Osteoblast (primary cell): ENCODE measurements around the gene DLGAP1. TPM values are rescaled to one million over a fixed set of nuclear protein-coding genes. Genes with fewer than 3 reads are reported as not detected.

Experiments
- DNase-seq: peaks from one replicate; pipeline ENCODE4 v3.0.0; 2011; ENCODE audit warnings: low spot score, mixed read lengths; ENCODE audit not compliant: insufficient read length; ENCODE audit errors: missing footprints
- H2AFZ ChIP-seq: 2 replicates; pipeline ENCODE4 v1.6.0; 2011; ENCODE audit warnings: mild to moderate bottlenecking, low read length
- H3K27ac ChIP-seq: 2 replicates; pipeline ENCODE4 v1.5.1; 2011; ENCODE audit warnings: mild to moderate bottlenecking, low read depth, low read length, moderate library complexity
- H3K27me3 ChIP-seq: 2 replicates; pipeline ENCODE4 v1.6.0; 2012; ENCODE audit warnings: mild to moderate bottlenecking, control low read depth, inconsistent platforms, low read length, moderate library complexity; ENCODE audit not compliant: insufficient read depth
- H3K36me3 ChIP-seq: 2 replicates; pipeline ENCODE4 v1.5.1; 2011; ENCODE audit warnings: mild to moderate bottlenecking, low read length, control low read depth, moderate library complexity; ENCODE audit not compliant: insufficient read depth
- H3K4me1 ChIP-seq: 2 replicates; pipeline ENCODE4 v1.5.1; 2011; ENCODE audit warnings: mild to moderate bottlenecking, low read length, control low read depth, moderate library complexity; ENCODE audit not compliant: insufficient read depth
- H3K4me2 ChIP-seq: 2 replicates; pipeline ENCODE4 v1.6.0; 2011; ENCODE audit warnings: mild to moderate bottlenecking, low read length; ENCODE audit not compliant: insufficient read depth
- H3K4me3 ChIP-seq: fragments of 200-600 bp; sonication (generic); 3 replicates; pipeline ENCODE4 v1.5.1; 2012; ENCODE audit warnings: mild to moderate bottlenecking, low read length, inconsistent platforms; ENCODE audit not compliant: insufficient read depth
- H3K79me2 ChIP-seq: 2 replicates; pipeline ENCODE4 v1.6.0; 2012; ENCODE audit warnings: mild to moderate bottlenecking, low read length, control low read depth, inconsistent platforms; ENCODE audit not compliant: insufficient read depth
- H3K9me3 ChIP-seq: 2 replicates; pipeline ENCODE4 v1.5.1; 2011; ENCODE audit warnings: low read depth, low read length, control low read depth
- H4K20me1 ChIP-seq: 2 replicates; pipeline ENCODE4 v1.6.0; 2012; ENCODE audit warnings: mild to moderate bottlenecking, low read length, control low read depth; ENCODE audit not compliant: insufficient read depth
- CTCF ChIP-seq: IDR thresholded peaks from 2 replicates; pipeline ENCODE4 v1.5.1; 2011; ENCODE audit warnings: mild to moderate bottlenecking, low read depth, low read length, moderate library complexity; ENCODE audit errors: extremely low read depth
- total RNA-seq: library from RNA; depleted of rRNA; stranded (reverse); fragments of >200 nt; gene quantifications from 2 replicates; pipeline ENCODE4 v1.2.3, GENCODE V29; 2012

The DLGAP1 gene
- total RNA-seq, 1 donor: not detected

GRCh38 chr18:3626929-3627458 is 828.1 kb downstream of the DLGAP1 start:
- no peak overlapping the region for H3K4me2 ChIP-seq
- H3K27ac ChIP-seq: no peak overlapping the region
- peaks cover 35% of the 10 kb centered on the region for H3K4me1 ChIP-seq
- no peaks in the 10 kb centered on the region for H3K36me3 ChIP-seq
- DNase-seq: no peak
- H3K27me3 ChIP-seq: no peaks in the 10 kb centered on the region
- H3K4me3 ChIP-seq: no peak overlapping the region
- no peaks in the 10 kb centered on the region for H3K79me2 ChIP-seq
- TF ChIP-seq CTCF: no peak
- H2AFZ ChIP-seq: no peak overlapping the region
- no peaks in the 10 kb centered on the region for H4K20me1 ChIP-seq
- no peaks in the 10 kb centered on the region for H3K9me3 ChIP-seq

DNA sequence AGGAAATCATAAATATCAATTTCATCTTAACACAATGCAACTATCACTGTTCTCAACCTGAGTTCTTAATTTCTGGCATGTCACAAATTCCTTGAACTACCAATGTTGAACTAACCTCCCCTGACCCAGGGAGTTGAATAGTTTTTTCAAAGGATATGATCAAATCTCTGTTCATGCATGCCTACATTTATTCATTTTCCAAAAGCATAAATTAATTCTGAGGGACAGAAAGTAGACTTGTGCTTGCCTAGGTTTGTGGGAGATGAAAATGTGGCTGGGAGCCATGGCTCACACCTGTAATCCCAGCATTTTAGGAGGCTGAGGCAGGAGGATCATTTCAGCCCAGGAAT is 829.4 kb downstream of the DLGAP1 start:
- Histone ChIP-seq H3K27ac (peak overlapping the region; percentile 100), H3K9me3 (no peaks in the 10 kb centered on the region), H3K4me2 (peak overlapping the region; percentile 82), H3K27me3 (no peaks in the 10 kb centered on the region), H4K20me1 (no peaks in the 10 kb centered on the region), H3K4me1 (peaks cover 35% of the 10 kb centered on the region), H3K36me3 (no peaks in the 10 kb centered on the region), H3K4me3 (no peak overlapping the region), H2AFZ (no peak overlapping the region), H3K79me2 (no peaks in the 10 kb centered on the region)
- no peak for DNase-seq
- no peak for TF ChIP-seq CTCF

- H3K9me3 ChIP-seq: no peaks in the 10 kb centered on the region
- H3K79me2 ChIP-seq: no peaks in the 10 kb centered on the region
- H3K4me1 ChIP-seq: peaks cover 35% of the 10 kb centered on the region
- peak overlapping the region; percentile 100 for H3K27ac ChIP-seq
- H3K27me3 ChIP-seq: no peaks in the 10 kb centered on the region
- H3K4me3 ChIP-seq: peak overlapping the region; percentile 52
- no peak for TF ChIP-seq CTCF
- H4K20me1 ChIP-seq: no peaks in the 10 kb centered on the region
- peak; percentile 89 for DNase-seq
- no peaks in the 10 kb centered on the region for H3K36me3 ChIP-seq
- peak overlapping the region; percentile 82 for H3K4me2 ChIP-seq
- H2AFZ ChIP-seq: no peak overlapping the region
Measured at GRCh38 chr18:3624935-3625741, 830.0 kb downstream of the DLGAP1 start.

GRCh38 chr18:3624546-3624934 is 830.6 kb downstream of the DLGAP1 start:
- H3K4me1 ChIP-seq: peaks cover 35% of the 10 kb centered on the region
- no peak overlapping the region for H2AFZ ChIP-seq
- no peaks in the 10 kb centered on the region for H3K36me3 ChIP-seq
- H3K4me3 ChIP-seq: peak overlapping the region; percentile 52
- peak overlapping the region; percentile 100 for H3K27ac ChIP-seq
- TF ChIP-seq CTCF: no peak
- peak overlapping the region; percentile 82 for H3K4me2 ChIP-seq
- DNase-seq: no peak
- no peaks in the 10 kb centered on the region for H4K20me1 ChIP-seq
- no peaks in the 10 kb centered on the region for H3K27me3 ChIP-seq
- no peaks in the 10 kb centered on the region for H3K9me3 ChIP-seq
- no peaks in the 10 kb centered on the region for H3K79me2 ChIP-seq
